GM21515 (cell line): Measurements from ENCODE around the gene FPR3.
"Not testable (repeated sequence)": the region's sequence is repeated elsewhere in the genome, so short reads cannot be mapped to it uniquely, and the experiment has no call there.

Experiments used
- ATAC-seq: cut with Tn5 transposase; IDR thresholded peaks from one replicate; pipeline ENCODE4 v1.9.1; 2021; ENCODE audit not compliant: unreplicated experiment

The FPR3 gene

GRCh38 chr19:51806571-51806970 lies 11.6 kb downstream of the FPR3 start:
- ATAC-seq: not testable (repeated sequence)

- ATAC-seq: no peak
These were observed 12.2 kb downstream of the FPR3 start for GRCh38 chr19:51807111-51807701.

DNA sequence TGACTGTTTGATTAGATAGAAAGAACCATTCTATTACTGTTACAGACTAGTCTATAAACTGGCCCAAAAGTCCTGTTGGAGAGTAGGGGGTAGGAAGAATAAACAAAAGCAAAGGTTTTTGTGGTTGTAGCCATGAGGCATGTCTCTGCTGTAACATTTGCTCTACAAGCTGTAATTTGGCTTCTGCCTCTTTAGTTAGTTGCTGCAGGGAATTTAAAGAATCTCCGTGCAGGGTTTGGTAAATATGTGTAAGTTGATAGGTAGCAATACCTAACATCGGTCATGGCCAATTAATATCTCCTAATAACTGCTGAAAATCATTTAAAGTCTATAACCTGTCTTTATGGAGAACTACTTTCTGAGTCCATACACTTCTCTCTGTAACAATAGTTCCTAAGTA lies 13.0 kb downstream of the FPR3 start:
- ATAC-seq: no peak

DNA sequence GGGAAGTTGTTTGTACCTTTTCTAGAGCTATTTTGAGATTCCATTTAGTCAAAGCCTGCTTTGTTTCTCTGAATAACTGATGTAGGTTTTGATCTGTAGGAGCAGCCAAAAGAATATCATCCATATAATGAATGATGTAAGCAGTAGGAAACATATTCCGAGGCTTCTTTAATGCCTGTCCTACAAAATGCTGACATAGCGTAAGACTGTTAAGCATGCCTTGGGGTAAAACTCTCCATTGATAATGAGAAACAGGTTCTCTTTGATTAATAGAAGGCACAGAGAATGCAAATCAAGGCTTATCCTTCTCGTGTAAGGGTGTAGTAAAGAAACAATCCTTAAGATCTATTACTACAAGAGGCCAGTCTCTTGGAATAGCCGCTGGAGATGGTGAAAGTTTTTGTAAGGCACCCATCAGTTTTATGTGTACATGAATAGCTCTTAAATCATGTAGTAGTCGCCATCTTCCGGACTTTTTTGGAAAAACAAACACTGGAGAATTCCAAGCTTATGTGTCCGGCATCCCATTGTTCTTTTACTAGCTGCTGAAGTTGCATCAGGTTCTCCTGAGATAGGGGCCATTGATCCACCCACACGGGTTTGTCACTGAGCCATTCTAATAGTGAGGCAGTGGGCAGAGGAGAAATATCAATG lies 13.5 kb downstream of the FPR3 start:
- no peak for ATAC-seq

DNA sequence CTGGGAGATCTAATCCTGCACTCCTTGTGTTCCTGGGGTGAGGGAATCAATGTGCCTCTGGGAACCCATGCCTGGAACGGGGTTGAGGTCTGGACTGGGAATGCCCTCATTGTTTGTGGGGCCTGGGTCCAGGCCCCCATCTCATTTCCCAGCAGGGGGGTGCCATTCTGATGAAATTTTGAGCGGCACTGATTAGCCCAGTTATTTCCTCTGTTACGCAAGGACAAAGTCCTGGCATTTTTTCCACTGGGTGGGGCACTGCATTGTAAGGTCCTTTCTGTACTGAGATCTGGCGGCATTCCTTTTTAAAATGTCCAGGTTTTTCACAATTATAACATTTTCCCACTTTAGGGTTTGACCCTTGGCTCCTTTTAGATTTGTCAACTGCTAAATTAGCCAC lies 14.8 kb downstream of the FPR3 start:
- ATAC-seq: no peak

DNA sequence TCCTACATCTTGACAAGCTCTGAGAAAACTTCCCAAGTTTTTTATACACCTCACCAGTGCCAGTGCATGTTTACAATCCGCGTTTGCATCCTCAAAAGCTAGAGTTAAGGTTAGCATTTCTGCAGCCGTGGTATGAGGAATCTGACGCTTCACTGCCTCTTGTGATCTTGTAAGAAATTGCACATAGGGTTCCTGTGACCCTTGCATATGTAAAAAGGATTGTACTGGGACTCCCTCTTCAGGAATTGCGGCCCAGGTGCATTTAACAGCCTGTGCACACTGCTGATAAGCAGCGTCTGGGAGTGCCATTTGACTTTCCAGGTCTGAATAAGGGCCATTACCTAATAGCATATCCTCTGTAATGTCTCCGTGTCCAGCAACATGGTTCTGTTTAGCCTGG lies 15.3 kb downstream of the FPR3 start:
- ATAC-seq: no peak

GRCh38 chr19:51811344-51811743 lies 16.4 kb downstream of the FPR3 start:
- ATAC-seq: no peak

GRCh38 chr19:51815043-51815442 lies 20.1 kb downstream of the FPR3 start:
- no peak for ATAC-seq

- ATAC-seq: no peak
These were observed 21.8 kb downstream of the FPR3 start for GRCh38 chr19:51816711-51817110.

DNA sequence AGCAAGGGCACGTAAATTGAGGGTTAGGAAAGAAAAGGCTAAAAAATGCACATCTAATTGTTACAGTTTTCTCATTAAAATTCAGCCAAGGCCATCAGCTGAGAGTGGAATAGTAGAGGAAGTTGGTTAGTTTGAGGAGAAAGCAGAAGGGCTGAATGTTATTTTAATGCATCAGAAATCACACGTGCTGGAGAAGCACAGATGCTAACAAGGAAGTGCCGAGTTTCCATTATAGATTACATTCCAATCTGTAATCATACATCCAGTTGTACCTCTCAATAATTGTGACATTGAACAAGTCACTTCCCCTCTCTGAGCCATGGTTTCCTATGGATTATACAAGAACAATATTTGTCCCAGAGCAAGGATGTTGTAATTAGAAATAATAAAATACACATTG lies 25.1 kb downstream of the FPR3 start:
- no peak for ATAC-seq

GRCh38 chr19:51820831-51821446 lies 26.0 kb downstream of the FPR3 start:
- no peak for ATAC-seq

GRCh38 chr19:51821456-51821855 lies 26.5 kb downstream of the FPR3 start:
- ATAC-seq: no peak

GRCh38 chr19:51821921-51822320 lies 27.0 kb downstream of the FPR3 start:
- ATAC-seq: no peak

- no peak for ATAC-seq
These were observed 27.4 kb downstream of the FPR3 start for GRCh38 chr19:51822325-51822724.

- no peak for ATAC-seq
These were observed 28.0 kb downstream of the FPR3 start for GRCh38 chr19:51822946-51823345.

- no peak for ATAC-seq
These were observed 29.5 kb downstream of the FPR3 start for GRCh38 chr19:51824281-51825005.

- ATAC-seq: no peak
These were observed 35.3 kb downstream of the FPR3 start for GRCh38 chr19:51830274-51830673.

DNA sequence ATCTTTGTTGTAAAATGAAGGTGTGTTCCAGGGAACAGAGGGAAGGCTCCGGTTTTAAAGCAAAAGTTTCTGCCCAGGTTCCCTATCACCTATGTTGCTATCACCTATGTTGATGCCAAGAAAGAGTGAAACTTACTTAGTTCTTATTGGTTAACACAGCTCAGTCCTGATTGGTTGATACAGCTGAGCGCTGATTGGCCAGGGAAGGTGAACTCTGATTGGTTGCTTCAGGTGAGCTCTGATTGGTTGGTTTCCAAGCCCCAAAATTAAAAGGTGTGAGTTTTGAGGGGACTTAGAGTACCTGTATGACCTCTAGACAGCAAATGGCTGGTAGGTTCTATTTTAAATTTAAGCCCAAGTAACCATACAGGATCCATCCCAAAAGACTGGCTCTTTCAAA lies 42.2 kb downstream of the FPR3 start:
- no peak for ATAC-seq

DNA sequence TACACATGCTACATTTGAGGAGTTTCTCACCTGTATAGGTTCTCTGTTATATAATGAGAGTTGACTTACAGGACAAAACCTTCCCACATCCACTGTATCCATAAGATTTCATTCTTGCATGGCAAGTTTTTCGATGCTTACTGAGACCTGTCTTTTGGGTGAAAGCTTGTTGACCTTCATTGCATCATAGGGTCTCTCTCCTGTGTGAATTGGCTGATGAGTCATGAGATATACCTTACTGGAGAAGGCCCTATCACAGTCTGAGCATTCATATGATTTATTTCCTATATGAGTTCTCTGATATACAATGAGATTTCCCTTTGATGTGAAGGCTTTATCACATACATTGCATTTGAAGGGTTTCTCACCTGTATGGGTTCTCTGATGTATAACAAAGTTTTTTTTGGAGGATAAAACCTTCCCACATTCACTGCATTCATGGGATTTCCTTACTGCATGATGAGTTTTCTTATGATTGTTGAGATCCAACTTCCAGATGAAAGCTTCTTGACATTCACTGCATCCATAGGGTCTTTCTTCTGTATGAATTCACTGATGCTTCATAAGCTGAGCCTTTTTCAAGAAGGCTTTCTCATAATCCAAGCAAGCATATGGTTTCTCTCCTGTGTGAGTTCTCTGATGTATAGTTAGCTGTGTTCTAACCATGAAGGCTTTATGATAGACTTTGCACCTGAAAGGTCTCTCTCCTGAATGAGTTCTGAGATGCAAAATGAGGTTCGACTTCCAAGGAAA lies 67.1 kb downstream of the FPR3 start:
- ATAC-seq: no peak

GRCh38 chr19:51873097-51873496 lies 78.1 kb downstream of the FPR3 start:
- ATAC-seq: no peak
